ENCODE results near the gene EMC9. TPM values are rescaled to one million over a fixed set of nuclear protein-coding genes. Genes with fewer than 3 reads are reported as not detected.

Gene EMC9
- total RNA-seq, 1 experiment from 2014 or later: 42.0 TPM

DNA sequence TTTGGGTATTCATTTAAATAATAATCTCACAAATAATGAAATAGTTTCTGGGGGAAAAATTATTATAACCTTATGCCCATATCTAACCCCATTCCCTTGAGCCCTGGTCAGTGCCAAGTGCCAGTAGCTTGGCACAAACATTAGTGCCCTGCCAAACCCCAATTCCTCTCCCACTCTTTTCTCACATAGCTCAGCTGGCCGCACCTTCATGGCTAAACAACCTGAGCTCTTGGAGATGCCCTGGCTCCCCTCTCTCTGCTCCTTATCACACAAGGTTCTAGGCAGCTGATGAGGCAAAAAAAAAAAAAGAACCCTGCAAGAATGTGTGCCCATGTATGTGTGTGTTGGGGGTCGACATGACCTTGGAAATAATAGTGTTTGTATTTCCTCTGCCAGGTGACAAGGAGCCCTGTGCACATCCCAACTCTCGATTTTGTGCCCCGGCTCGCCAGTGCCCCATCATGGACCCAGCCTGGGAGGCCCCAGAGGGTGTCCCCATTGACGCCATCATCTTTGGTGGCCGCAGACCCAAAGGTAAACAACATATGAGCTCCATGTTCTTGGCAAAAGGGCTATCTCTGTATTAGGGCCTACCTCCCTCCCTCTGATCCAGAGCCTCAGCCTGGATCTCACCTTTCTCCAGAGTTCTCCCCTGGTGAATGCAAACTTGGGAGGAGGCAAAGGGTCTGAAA, 38.9 kb downstream of the EMC9 start:
- Histone ChIP-seq H3K4me2 (ENCODE audit: low read length) (no peak overlapping the region), H3K9me3 (ENCODE audit: control insufficient read depth in 1 of 2, insufficient read depth in 1 of 2, low read depth in 1 of 2, low read length in 2 of 2) (peaks cover 0 to 5% of the 10 kb centered on the region in 2 experiments; a peak in 1 of 4 replicates), H3K27ac (ENCODE audit: low read depth, low read length) (no peak overlapping the region), H3K79me2 (ENCODE audit: insufficient read depth, low read length) (no peaks in the 10 kb centered on the region), H3K27me3 (ENCODE audit: insufficient read depth, low read length) (no peaks in the 10 kb centered on the region), H3K4me3 (replicated peaks in 1 of 2; ENCODE audit: low read depth in 1 of 2, low read length in 2 of 2) (no peak overlapping the region), H2AFZ (ENCODE audit: low read depth, low read length, poor library complexity, severe bottlenecking) (no peak overlapping the region), H3K4me1 (ENCODE audit: control insufficient read depth in 1 of 2, insufficient read depth in 2 of 2, low read length in 2 of 2) (no peaks in the 10 kb centered on the region), H4K20me1 (ENCODE audit: insufficient read depth) (no peaks in the 10 kb centered on the region), H3K36me3 (ENCODE audit: control insufficient read depth in 1 of 2, insufficient read depth in 2 of 2, low read length in 2 of 2) (no peaks in the 10 kb centered on the region), H3K9ac (ENCODE audit: low read length) (no peak overlapping the region), H3K9me2 (ENCODE audit: insufficient read depth) (no peaks in the 10 kb centered on the region)
- RAD21 ChIA-PET (ENCODE audit: low non-redundant PET in 1 of 2, low total read pairs in 2 of 2, uncharacterized antibody in 2 of 2, unreplicated experiment in 2 of 2): no interaction called here
- POLR2A ChIA-PET: interaction anchor here (1.7 kb wide), 1 partner anchor 8 kb away, joined by 14 read pairs; the partner anchor contains the start of gene PCK2
- DNase-seq (ENCODE audit: low read depth, low spot score) (no peak), ATAC-seq (no peak)
- no TSS peak for BruUV-seq (replicated peaks)
- TF ChIP-seq, protein P1, sequence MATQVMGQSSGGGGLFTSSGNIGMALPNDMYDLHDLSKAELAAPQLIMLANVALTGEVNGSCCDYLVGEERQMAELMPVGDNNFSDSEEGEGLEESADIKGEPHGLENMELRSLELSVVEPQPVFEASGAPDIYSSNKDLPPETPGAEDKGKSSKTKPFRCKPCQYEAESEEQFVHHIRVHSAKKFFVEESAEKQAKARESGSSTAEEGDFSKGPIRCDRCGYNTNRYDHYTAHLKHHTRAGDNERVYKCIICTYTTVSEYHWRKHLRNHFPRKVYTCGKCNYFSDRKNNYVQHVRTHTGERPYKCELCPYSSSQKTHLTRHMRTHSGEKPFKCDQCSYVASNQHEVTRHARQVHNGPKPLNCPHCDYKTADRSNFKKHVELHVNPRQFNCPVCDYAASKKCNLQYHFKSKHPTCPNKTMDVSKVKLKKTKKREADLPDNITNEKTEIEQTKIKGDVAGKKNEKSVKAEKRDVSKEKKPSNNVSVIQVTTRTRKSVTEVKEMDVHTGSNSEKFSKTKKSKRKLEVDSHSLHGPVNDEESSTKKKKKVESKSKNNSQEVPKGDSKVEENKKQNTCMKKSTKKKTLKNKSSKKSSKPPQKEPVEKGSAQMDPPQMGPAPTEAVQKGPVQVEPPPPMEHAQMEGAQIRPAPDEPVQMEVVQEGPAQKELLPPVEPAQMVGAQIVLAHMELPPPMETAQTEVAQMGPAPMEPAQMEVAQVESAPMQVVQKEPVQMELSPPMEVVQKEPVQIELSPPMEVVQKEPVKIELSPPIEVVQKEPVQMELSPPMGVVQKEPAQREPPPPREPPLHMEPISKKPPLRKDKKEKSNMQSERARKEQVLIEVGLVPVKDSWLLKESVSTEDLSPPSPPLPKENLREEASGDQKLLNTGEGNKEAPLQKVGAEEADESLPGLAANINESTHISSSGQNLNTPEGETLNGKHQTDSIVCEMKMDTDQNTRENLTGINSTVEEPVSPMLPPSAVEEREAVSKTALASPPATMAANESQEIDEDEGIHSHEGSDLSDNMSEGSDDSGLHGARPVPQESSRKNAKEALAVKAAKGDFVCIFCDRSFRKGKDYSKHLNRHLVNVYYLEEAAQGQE (IDR thresholded peaks at IDR 0.05; ENCODE audit: low read depth): no peak
- TF ChIP-seq JUND (IDR thresholded peaks at IDR 0.05) (no peak), POLR2A (IDR thresholded peaks at IDR 0.05; ENCODE audit: borderline replicate concordance, extremely low read depth, insufficient read depth, insufficient read length) (no peak), SRF (IDR thresholded peaks at IDR 0.05; ENCODE audit: low read depth) (no peak), EGR1 (IDR thresholded peaks at IDR 0.05; ENCODE audit: low read depth) (no peak), ELF1 (IDR thresholded peaks at IDR 0.05; ENCODE audit: borderline replicate concordance, low read depth) (no peak), YY1 (IDR thresholded peaks at IDR 0.05; ENCODE audit: extremely low read depth, insufficient replicate concordance, low read depth, low read length) (no peak)
- TF ChIP-seq, protein P2, sequence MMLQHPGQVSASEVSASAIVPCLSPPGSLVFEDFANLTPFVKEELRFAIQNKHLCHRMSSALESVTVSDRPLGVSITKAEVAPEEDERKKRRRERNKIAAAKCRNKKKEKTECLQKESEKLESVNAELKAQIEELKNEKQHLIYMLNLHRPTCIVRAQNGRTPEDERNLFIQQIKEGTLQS (IDR thresholded peaks at IDR 0.05): no peak
- CTCF ChIA-PET: interaction anchor here (1.0 kb wide), 1 partner anchor 9 kb away, joined by 4 read pairs; the partner anchor contains the start of gene PCK2
- intact Hi-C loops (cut with micrococcal nuclease): no loop called here
